ENCODE results near the gene ZNF662.

The ZNF662 gene

GRCh38 chr3:42894698-42895579 is 11.0 kb upstream of the ZNF662 start:
- Histone ChIP-seq H3K36me3 (replicated peaks; ENCODE audit: insufficient read depth, low read length) (no peaks in the 10 kb centered on the region), H3K79me2 (ENCODE audit: low read length) (no peaks in the 10 kb centered on the region), H4K20me1 (ENCODE audit: insufficient read depth, low read length) (no peaks in the 10 kb centered on the region), H3K27me3 (replicated peaks; ENCODE audit: insufficient read depth, low read length) (no peaks in the 10 kb centered on the region), H3K27ac (ENCODE audit: low read length) (no peak overlapping the region), H3K4me3 (ENCODE audit: low read length) (no peak overlapping the region), H3K4me2 (ENCODE audit: low read depth, low read length) (no peak overlapping the region), H3K4me1 (ENCODE audit: low read length) (no peaks in the 10 kb centered on the region), H3K9me3 (replicated peaks; ENCODE audit: insufficient read depth, low read length) (no peaks in the 10 kb centered on the region), H3K9me2 (replicated peaks; ENCODE audit: insufficient read depth, low read length) (no peaks in the 10 kb centered on the region), H3K9ac (ENCODE audit: low read length) (no peak overlapping the region), H2AFZ (ENCODE audit: low read length) (no peak overlapping the region), H3F3A (ENCODE audit: insufficient read depth, low read length) (no peaks in the 10 kb centered on the region)
- DNase-seq, result no peak
- TF ChIP-seq EZH2 (optimal IDR thresholded peaks at IDR 0.05; ENCODE audit: low read depth, low read length) (no peak), EZH2phosphoT487 (IDR thresholded peaks at IDR 0.05; ENCODE audit: low read length) (no peak)
- TF ChIP-seq, protein P1, sequence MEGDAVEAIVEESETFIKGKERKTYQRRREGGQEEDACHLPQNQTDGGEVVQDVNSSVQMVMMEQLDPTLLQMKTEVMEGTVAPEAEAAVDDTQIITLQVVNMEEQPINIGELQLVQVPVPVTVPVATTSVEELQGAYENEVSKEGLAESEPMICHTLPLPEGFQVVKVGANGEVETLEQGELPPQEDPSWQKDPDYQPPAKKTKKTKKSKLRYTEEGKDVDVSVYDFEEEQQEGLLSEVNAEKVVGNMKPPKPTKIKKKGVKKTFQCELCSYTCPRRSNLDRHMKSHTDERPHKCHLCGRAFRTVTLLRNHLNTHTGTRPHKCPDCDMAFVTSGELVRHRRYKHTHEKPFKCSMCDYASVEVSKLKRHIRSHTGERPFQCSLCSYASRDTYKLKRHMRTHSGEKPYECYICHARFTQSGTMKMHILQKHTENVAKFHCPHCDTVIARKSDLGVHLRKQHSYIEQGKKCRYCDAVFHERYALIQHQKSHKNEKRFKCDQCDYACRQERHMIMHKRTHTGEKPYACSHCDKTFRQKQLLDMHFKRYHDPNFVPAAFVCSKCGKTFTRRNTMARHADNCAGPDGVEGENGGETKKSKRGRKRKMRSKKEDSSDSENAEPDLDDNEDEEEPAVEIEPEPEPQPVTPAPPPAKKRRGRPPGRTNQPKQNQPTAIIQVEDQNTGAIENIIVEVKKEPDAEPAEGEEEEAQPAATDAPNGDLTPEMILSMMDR (IDR thresholded peaks at IDR 0.05; ENCODE audit: low read length), result no peak

DNA sequence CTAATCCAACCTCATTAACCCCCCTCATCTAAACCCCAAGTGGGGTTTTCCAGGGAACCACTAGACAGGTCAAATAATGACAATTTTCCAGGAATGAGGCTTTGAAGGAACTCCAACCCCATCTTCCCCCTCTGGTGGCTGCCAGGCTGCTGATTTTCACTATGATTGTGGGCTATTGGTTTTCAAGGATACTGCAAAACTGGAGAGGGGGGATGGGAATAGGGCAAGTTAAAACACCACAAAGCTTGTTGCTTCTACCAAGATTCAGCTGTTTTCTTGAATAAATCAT is 10.4 kb upstream of the ZNF662 start:
- no peak overlapping the region for H2AFZ ChIP-seq (ENCODE audit: low read length)
- no peak for DNase-seq
- TF ChIP-seq, protein P1 (IDR thresholded peaks at IDR 0.05; ENCODE audit: low read length), result no peak

DNA sequence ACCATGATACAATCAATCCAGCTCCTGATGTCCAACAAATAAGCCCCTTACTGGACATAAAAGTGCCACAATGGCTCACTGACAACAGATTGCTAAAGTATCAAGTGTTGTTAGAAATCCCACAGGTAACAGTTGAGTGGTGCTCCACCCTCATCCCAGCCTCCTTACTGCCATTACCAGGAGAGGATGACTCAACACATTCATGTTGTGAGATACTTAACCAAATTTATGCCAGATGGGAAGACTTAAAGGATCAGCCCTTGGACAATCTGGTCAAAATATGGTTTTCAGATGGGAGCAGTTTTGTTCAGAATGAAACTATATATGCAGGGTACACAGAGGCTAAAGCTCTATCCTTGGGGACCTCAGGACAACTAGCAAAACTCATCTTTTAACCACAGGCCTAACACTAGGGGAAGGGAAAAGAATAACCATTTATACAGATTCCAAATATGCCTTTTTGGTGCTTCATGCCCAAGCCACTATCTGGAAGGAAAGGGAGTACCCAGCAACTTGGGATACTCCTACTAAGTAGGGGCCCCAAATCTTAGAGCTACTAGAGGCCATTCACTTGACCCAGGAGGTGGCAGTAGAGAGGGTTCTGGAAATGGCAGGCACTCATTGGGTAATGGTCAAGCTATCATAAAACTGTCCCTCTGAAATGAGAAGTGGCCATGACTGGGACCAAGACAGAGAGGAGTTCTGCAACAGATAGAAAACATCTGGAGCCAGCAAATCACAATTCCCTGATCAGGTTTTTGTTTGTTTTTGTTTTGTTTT is 6.9 kb upstream of the ZNF662 start:
- Histone ChIP-seq H3K27me3 (replicated peaks; ENCODE audit: insufficient read depth, low read length) (no peaks in the 10 kb centered on the region), H2AFZ (ENCODE audit: low read length) (no peak overlapping the region), H3K4me3 (ENCODE audit: low read length) (no peak overlapping the region), H3K9ac (ENCODE audit: low read length) (no peak overlapping the region), H3K79me2 (ENCODE audit: low read length) (no peaks in the 10 kb centered on the region), H3F3A (ENCODE audit: insufficient read depth, low read length) (no peaks in the 10 kb centered on the region), H3K27ac (ENCODE audit: low read length) (no peak overlapping the region), H3K9me2 (replicated peaks; ENCODE audit: insufficient read depth, low read length) (no peaks in the 10 kb centered on the region), H4K20me1 (ENCODE audit: insufficient read depth, low read length) (no peaks in the 10 kb centered on the region), H3K4me2 (ENCODE audit: low read depth, low read length) (no peak overlapping the region), H3K4me1 (ENCODE audit: low read length) (no peaks in the 10 kb centered on the region), H3K9me3 (replicated peaks; ENCODE audit: insufficient read depth, low read length) (no peaks in the 10 kb centered on the region), H3K36me3 (replicated peaks; ENCODE audit: insufficient read depth, low read length) (no peaks in the 10 kb centered on the region)
- no peak for DNase-seq
- TF ChIP-seq EZH2phosphoT487 (IDR thresholded peaks at IDR 0.05; ENCODE audit: low read length) (no peak), EZH2 (optimal IDR thresholded peaks at IDR 0.05; ENCODE audit: low read depth, low read length) (no peak)
- TF ChIP-seq, protein P1 (IDR thresholded peaks at IDR 0.05; ENCODE audit: low read length), result no peak

More for the DNA sequence above, 10.4 kb upstream of the ZNF662 start:
- Histone ChIP-seq H3K27ac (ENCODE audit: low read length) (no peak overlapping the region), H3K9me3 (replicated peaks; ENCODE audit: insufficient read depth, low read length) (no peaks in the 10 kb centered on the region), H3K9ac (ENCODE audit: low read length) (no peak overlapping the region), H3K27me3 (replicated peaks; ENCODE audit: insufficient read depth, low read length) (no peaks in the 10 kb centered on the region), H3F3A (ENCODE audit: insufficient read depth, low read length) (no peaks in the 10 kb centered on the region), H3K79me2 (ENCODE audit: low read length) (no peaks in the 10 kb centered on the region), H3K9me2 (replicated peaks; ENCODE audit: insufficient read depth, low read length) (no peaks in the 10 kb centered on the region), H3K4me2 (ENCODE audit: low read depth, low read length) (no peak overlapping the region), H3K36me3 (replicated peaks; ENCODE audit: insufficient read depth, low read length) (no peaks in the 10 kb centered on the region), H3K4me3 (ENCODE audit: low read length) (no peak overlapping the region), H3K4me1 (ENCODE audit: low read length) (no peaks in the 10 kb centered on the region), H4K20me1 (ENCODE audit: insufficient read depth, low read length) (no peaks in the 10 kb centered on the region)
